ENCODE measurements around the gene BCAS3.

GRCh38 chr17:61205931-61206330, 528.3 kb downstream of the BCAS3 start:
- TF ChIP-seq CTCF (conservative IDR thresholded peaks at IDR 0.05) (no peak), ZFX (IDR thresholded peaks at IDR 0.05) (no peak)

Data from C4-2B (cell line).